Measurements from ENCODE around the gene ABCA7.

DNA sequence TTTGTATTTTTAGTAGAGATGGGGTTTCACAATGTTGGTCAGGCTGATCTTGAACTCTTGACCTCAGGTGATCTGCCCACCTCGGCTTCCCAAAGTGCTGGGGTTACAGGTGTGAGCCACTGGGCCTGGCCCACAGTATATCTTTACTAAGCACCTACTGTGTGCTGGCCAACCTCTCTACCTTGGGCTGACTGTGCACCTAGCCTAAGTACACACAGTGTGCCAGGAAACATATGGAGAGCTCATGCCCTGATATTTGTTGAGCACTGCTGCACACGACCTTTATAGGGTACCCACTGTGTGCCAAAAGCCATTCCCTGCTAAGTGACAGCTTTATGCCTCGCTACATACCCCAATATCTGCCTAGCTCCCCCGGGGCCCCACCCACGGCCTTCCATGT lies 20.8 kb downstream of the ABCA7 start:
- no peak for TF ChIP-seq EZH2 (IDR thresholded peaks at IDR 0.05; ENCODE audit: low read depth, low read length, severe bottlenecking)
- no peak for TF ChIP-seq YY1 (IDR thresholded peaks at IDR 0.05; ENCODE audit: low read depth, low read length)
- TF ChIP-seq, protein P1, sequence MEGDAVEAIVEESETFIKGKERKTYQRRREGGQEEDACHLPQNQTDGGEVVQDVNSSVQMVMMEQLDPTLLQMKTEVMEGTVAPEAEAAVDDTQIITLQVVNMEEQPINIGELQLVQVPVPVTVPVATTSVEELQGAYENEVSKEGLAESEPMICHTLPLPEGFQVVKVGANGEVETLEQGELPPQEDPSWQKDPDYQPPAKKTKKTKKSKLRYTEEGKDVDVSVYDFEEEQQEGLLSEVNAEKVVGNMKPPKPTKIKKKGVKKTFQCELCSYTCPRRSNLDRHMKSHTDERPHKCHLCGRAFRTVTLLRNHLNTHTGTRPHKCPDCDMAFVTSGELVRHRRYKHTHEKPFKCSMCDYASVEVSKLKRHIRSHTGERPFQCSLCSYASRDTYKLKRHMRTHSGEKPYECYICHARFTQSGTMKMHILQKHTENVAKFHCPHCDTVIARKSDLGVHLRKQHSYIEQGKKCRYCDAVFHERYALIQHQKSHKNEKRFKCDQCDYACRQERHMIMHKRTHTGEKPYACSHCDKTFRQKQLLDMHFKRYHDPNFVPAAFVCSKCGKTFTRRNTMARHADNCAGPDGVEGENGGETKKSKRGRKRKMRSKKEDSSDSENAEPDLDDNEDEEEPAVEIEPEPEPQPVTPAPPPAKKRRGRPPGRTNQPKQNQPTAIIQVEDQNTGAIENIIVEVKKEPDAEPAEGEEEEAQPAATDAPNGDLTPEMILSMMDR (IDR thresholded peaks at IDR 0.05; ENCODE audit: control extremely low read depth in 1 of 3, insufficient read depth in 1 of 3, low read depth in 1 of 3, low read length in 3 of 3), result no peak
